HG03045 (cell line): ENCODE data around the gene NAGA.
"Not testable (repeated sequence)": the region's sequence is repeated elsewhere in the genome, so short reads cannot be mapped to it uniquely, and the experiment has no call there.

Experiments
- ATAC-seq: cut with Tn5 transposase; IDR thresholded peaks from one replicate; pipeline ENCODE4 v1.9.1; 2021; ENCODE audit warnings: mild to moderate bottlenecking, moderate library complexity; ENCODE audit not compliant: unreplicated experiment

Gene NAGA

DNA sequence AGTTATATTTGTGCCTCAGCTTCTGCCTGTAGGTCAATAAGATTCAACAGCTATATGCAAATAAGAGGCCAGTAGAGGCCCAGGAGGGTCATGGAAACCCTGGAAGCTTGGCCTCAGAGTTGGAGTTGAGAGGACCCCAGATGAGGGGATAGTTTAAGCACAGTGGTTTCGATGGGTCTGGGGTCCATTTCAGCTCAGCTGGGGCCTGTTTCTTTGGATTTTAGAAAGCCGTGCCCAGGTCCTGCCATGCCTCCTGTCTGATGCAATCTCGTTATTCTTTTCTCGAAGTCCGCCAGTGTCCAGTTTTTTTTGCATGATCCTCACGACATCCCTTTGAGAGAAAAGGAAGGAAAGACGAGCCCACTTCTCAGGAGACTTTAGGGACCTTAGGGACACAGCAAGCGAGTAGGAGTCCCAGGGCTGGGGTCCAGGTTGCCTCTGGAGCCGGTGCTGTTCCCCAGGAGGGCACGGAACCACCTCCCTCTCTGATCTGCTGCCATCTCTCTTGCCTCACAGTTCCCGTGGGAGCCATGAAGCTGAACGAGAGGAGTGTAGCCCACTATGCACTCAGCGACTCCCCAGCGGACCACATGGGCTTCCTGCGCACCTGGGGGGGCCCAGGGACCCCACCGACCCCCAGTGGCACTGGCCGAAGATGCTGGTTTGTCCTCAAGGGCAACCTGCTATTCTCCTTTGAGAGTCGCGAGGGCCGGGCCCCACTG is 6.3 kb upstream of the NAGA start:
- no peak for ATAC-seq

DNA sequence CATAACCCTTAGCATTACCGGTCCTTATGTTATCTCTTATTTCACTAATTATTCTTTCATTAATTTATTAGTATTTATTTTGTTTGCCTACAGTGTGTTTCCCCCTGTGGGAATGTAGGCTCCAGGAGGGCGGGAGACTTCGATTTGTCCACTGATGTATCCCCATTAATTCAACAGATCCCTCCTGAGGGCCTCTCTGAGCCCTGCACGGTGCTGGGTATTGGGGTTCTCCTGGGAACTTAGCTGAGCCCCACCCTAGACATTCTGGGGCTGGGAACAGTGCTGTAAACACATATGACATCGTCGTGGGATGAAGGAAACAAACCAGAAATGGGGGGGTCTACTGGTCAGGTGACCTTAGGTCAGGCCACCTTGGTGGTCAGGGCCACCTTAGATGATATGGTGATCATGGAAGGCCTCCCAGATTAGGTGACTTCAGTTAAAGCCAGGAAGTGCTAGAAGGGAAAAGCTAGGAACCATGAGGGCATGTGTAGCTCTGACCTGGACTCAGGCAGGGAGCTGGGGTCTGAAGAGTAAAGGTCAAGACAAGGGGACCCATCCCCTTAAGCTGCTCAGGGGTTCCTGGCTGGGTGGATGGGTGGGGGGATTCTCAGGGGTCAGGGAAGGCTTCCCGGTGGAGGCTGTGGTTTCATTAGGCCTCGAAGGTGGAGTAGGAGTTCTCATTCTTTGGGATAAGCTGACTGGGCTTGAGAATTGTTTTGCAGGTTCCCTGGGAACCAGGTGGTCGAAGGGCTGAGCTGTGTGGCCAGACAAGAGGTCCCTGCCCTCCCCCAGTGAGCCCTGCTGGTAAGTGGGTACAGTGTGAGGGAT is 4.4 kb upstream of the NAGA start:
- ATAC-seq, result no peak

DNA sequence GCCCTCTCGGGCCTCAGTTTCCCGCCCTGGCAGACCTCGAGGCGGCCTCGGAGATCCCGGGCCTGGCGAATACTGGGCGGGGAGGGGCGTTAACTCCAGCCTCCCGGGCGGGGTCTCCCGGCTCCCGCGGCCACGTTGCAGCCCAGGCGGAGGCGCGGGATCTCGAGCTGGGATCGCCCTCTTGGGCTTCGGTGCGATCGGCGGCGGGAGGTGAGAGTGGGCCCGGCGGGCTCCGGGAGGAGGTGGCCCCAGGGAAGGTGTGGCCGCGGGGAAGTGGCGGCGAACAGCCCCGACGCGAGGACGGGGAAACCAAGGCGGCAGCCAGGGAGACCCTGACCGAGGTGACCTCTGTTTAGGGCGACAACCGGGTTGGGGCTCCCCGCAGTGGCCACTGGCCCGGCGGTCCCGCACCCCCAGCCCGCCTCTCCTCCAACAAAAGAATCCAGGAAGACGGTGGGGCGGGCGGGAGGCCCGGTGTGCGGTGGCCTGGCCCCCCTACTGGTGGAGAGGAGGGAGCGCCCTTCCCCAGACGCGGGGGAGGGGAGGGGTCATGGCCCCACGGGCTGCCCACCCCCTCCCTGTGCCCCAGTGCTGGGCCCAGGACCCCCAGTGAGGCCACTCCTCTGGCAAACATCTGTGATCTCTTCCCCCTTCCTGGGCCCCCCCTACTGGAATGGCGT is 3.7 kb upstream of the NAGA start, which contains the start of gene PHETA2:
Gene PHETA2, plus strand, starts transcription at position 117 of the 680 bp plus-strand sequence. CDS start 3,046 bp downstream, outside the sequence.
- no peak for ATAC-seq

DNA sequence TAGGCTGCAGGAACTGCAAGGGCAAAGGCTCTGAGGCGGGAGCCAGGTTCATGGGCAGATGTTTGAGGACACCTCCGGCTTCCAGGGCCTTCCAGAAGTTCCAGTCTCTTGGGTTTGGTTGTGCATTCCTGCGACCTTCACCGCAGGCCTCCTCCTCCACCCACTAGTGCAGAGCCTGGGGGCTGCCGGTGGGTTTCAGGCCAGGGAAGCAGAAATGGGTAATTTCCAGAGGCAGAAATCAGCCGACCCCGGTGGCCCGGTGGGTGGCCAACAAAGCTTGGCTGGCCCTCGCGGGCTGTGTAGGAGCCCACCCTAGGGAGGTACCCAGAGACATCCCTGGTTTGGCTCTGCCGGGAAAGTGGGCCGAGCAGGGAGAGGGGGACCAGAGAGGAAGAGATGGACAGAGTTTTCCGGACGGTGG is 3.0 kb upstream of the NAGA start:
- ATAC-seq, result no peak

DNA sequence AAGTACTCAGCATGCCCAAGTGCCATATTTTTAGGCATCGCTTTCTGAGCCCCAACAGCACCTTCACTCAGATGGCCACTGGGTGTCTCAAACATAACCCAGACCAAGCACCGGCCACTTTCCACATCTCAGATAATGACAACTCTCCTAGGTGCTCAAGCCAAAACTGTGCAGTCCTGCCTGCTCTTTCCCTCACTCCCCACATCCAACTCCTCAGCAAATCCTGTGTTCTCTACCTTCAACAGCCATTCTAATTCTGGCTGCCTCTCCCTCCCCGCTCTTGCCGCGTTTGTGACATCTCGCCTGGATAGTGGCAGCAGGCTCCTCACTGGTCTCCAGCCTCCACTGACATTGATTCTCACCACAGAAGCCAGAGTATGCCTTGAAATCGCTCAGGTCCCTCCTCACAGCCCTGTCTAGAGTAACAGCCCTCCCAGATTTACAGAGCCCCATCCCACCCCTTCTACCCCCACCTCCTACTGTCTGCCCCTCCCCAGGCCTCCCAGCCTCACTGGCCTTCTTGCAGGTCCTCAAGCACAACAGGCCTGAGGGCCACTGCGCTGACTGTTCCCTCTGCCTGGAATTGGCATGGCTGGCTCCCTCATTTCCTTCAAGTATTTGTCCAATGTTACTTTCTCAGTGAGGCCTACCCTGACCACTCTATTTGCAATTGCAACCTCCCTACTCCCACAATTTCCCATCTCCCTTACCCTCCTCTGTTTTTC is 2.2 kb upstream of the NAGA start:
- ATAC-seq, result no peak

DNA sequence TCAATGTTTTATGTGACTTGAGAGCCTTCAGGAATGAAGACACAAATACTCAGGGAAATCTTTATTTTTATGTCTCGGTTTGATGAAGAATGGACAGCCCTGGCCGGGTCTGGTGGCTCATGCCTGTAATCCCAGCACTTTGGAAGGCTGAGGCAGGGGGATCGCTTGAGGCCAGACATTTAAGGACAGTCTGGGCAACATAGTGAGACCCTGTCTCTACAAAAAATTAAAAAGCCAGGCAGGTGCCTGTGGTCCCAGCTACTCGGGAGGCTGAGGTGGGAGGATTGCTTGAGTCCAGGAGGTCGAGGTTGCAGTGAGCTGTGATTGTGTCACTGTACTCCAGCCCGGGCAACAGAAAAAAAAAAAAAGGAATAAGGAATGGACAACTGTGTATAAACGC is 896 bp upstream of the NAGA start:
- ATAC-seq, result not testable (repeated sequence)

DNA sequence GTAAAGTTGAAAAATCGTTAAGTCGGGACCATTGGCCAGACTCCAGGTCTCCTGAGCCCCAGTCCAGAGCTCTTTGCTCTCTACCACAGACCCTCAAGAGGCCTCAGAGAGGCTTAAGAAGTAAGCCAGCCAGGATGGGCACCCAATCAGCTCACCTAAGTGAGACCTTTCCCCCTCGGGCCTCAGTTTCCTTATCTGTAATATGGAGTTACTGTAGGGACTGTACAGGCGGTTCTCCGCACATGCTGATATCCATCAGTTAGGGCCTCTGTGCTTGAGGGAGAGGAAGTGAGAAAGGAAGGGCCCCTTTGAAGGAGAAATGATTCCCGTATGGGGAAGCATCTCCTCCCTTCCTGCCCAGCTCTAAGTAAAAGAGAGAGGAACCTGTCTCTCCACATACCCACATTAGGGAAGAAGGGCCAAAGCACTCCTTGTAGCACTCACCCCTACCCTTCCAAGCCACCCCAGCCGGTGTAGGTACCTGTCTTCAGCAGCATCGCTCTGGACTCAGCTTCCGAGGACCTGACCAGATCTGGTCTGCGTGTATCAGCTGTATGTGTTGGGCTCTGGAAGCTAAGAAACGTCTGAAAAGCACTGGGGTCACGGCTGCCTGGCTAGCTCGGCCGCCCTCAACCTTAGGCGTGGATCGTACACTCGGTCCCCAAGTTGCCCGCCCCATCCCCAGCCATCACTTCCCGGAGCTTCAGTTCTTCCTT is 653 bp downstream of the NAGA start:
- peak; percentile 15 for ATAC-seq

DNA sequence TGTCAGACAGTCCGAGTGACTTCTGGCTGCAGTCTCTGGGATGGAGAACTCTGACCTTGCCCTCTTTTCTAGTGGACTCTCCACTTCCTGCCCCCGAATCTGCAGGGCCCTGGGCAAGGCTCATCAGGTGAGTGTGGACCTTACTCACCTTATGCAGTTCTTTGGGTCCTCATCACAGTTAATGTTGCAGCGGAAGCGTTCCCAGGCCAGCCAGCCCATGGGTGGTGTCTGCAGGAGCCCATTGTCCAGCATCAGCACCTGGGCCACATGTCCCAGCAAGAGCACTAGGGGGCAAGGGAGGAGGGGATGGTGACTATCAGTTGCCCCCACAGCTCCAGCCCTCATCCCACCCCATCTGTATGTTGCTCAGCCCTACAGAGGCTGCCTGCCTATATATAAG is 2.3 kb downstream of the NAGA start:
- no peak for ATAC-seq

DNA sequence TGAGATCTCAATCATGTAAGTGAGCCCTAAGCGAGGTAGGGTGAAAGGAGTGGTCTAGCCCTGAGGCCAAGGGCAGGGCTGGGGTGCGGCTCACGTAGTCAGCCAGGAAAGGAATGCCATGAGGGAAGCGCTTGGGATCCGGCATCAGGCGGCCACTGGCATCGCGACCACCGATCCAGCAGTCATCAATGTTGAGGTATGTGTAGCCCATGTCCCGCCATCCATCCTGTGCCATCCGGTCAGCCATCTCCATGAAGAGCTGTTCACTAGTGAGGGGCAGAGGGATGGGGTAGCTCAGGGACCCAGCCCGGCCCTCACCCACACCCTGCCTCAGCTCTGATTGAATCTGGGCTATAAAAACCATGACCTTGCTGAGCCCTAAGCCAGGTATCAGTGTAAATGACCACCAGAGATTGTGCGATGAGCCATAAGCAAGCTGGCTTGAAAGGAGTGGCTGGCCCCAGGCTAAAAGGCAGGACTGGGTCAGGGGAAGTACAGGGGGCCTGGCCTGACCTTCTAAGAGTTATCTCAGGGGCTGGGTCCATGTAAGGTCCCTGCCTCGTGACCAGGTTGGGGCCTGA is 2.9 kb downstream of the NAGA start:
- ATAC-seq, result no peak

DNA sequence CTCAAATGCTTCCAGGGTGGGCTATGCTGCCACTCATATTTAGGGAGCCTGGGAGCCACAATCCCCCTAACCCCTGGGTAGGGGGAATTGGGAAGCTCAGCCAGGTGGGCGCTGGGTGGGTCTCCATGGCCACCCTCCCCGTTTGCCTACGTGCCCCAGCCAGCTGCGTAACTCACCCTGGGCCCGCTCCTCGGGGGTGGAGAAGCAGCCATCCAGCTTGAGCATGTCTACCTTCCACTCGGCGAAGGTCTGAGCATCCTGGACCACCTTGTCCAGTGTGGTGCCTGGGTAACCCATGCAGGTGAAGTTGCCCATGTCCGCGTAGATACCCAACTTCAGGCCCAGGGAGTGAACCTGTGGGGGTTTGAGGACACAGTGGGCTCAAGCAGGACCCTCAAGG is 3.7 kb downstream of the NAGA start:
- no peak for ATAC-seq

DNA sequence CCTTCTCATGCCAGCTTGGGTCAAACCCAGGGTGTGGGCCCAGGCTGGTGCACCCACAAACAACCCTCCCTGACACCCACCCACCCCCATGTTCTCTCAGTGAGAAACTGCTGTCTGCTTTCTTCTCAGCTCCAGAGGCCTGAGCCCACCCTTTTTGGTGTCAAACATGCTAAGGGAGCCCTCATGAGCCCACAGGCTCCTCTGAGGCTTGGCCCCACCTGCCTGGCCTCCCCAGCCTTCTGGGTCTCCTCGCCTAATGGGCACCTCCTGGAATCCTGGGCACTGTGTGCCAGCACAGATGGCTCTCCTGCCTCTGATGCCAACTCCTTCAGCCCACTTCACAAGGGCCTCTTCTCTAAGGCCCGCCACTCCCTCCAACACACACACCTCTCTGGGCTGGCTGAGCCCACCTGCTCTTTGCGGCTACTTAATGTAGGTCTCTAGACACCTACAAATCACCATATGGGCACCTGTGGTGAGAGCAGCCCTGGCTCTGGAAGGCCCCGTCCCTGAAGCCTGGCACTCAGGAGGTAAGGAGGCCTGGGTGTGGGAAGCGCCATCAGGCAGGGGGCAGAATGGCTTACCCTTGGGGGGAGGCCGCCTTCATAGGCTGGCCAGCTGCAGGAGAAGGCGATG is 4.4 kb downstream of the NAGA start:
- no peak for ATAC-seq

DNA sequence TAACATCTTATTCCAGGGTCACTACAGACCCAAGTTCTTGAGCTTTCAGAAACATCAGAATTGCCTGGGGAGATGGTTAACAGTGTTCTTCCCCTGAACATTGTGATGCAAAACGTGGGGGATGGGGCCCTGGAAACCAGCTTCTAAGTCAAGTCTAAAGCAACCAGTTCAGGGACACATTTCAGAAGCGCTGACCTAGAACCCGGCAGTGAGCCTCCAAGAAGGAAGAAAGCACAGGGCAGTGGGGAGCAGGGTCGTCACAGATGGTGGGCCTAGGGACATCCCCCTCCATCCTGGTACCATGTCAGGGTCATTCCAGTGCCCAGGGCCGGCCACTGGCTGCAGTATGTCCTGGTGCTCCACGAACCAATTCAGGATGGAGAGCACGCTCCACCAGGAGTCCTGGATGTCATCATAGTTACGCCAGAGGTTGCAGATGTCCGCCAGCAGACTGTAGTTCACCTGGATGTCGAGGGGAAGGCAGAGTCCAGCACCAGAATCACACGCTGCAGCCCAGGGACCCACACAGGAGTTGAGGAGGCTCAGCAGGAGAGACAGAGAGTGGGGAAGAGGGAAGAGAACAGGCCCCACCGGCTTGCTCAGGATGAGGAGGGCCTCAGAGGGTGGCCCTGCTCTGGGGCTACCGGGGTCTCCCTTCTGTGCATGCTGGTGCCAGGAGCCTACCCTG is 5.0 kb downstream of the NAGA start:
- no peak for ATAC-seq

DNA sequence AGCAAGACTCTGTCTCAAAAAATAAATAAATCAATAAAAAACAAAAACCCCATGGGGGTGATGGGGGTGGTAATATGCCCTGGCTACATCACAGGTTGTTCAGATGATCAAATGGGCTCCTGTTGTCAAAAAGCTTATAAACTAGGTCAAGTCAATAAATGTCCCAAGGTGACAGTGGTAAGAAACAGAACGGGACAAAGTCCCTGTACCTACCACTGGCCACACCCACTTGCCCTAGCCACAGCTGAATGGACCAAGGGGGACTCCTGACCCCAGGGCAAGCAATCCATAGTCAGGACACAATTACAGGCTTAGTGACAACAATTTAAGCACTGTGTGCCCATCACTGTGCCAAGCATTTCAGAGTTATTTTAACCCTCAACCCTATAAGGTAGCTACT is 6.0 kb downstream of the NAGA start:
- no peak for ATAC-seq

DNA sequence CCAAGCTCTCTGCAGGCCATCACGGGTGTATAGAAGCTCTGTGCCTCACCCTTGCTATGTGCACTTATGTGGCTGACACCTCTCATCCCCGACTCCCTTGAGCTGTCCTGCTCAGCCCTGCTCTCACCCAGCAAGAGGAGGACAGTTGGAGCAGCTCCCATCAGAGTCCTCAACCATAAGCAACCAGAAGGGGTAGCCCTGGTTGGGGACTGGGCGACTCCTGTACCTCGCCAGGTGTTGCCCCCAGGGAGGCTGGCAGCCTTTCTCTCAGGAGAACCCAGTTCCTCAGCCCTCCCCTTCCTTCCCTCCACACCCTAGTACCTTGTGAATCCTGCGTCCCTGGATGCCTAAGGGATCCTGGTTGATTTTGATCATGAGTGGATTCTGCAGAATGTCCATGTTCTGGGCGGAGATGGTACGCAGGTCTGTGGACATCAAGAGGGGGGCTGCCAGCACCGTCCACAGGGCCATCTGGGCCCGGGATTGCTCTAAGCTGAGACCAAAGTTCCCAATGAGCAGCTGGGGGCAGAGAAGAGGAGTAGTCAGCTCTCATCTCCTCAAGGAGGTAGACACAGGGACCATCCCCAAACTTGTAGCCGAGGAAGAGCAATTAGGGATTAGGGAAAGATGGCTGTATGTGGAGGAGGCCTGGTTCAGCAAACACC is 8.0 kb downstream of the NAGA start:
- ATAC-seq, result no peak

DNA sequence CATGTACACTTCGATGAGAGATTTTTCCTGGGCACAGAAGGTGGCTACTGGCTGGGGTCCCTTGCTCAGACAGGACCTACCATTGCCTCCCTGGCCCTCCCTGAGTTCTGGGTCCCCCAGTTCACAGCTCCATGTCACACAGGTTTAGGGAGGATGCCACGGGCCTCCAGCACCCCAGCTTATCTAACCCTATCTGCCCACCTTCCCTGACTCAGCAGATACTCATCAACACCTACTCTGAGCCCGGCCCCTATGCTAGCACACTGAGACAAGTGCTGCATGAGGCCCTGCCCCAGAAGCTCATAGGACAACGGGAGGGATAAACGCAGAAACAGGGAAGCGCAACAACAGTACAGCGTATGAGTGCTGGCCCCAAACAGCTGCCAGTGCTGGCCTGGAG is 9.6 kb downstream of the NAGA start:
- no peak for ATAC-seq

DNA sequence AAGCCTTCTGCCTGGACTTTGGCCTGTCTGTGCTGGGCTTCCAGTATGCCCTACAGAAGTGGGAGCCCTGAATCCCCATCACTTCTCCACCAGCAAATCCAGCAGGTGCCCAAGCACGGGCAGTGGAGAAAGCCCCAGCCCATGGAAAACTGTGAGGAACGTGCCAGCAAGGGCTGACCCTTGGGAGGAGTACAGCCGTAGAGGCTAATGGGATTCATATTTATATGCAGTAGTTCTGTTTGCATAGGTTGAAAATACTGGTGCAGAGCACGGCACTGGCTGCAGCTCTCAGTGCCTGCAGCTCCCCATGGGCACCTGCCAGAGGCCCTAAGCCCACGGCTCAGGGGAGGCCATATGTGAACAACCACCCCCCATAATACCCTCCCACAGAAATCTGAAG is 10.1 kb downstream of the NAGA start:
- ATAC-seq, result no peak

DNA sequence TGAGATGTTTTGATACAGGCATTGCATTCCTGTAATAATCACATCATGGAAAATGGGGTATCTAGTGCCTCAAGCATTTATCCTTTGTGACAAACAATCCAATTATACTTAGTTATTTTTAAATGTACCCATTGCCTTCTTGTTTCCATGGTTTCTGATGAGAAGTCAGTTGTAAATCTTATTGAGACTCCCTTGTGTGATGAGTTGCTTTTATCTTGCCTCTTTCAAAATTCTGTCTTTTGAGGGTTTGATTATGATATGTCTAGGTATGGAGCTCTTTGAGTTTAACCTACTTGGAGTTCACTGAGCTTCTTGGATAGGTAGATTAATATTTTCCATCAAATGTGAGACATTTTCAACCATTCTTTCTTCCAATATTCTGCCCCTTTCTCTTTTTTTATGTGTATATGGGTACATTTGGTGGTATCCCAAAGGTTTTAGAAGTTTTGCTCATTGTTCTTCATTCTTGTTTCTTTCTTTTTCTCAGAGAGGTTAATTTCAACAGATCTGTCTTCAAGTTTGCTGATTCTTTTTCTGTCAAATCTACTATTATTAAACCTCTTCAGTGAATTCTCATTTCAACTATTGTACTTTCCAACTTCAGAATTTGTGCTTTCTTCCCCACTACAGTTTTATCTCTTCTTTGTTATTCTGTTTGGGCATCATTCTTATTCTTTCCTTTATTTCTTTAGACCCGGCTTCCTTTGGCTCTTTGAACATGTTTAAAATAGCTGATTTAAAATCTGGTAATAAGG is 13.7 kb downstream of the NAGA start:
- no peak for ATAC-seq

DNA sequence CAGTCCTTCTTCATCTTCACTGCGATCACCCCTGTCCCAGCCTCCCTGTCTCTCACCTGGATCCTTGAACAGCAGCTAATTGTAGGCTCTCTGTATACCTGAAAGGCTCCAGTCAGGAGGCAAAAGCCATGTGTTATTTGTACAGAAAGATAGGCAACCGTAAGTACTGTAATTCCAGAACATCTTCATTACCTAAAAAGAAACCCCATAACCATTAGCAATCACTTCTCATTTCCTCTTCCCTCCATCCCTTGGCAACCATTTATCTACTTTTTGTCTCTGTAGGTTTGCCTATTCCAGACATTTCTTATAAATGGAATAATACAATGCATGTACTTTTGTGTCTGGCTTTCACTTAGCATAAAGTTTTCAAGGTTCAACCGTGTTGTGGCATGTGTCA is 17.8 kb downstream of the NAGA start:
- no peak for ATAC-seq
